HG02981 (cell line): ENCODE data around the gene IL1R2.
A peak's percentile ranks its signal among the peaks of the same experiment; 100 is the strongest.

Experiments used
- ATAC-seq: cut with Tn5 transposase; IDR thresholded peaks from one replicate; pipeline ENCODE4 v1.9.1; 2021; ENCODE audit warnings: mild to moderate bottlenecking, moderate library complexity; ENCODE audit not compliant: unreplicated experiment

The IL1R2 gene

GRCh38 chr2:102018823-102019445 lies 27.2 kb downstream of the IL1R2 start:
- ATAC-seq, result no peak

DNA sequence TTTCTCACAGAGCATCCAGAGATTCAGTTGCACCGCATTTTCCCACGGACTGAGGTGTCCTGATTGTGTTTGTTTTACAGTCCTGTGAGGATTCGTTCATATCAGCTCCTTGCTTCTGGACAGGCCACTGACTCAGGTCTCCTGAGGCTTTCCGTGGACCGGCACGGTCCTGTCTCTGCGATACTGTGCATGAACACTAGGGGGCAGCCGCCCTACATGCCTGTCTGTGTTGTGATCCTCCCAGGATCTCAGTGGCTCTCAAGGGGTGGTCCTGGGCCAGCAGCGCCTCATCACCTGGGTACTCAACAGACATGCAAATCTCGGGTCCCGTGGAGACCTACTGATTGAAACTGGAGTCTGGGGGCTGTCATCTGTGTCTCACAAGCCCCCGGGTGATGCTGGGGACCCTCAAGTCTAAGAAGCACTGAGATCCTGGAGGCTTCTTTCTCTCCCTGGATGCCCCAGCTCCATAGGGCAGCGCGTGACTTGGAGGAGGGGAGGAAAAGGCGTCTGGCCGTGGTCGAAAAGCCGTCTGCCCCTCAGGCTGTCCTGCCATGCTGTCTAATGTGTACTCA lies 28.9 kb downstream of the IL1R2 start:
- peak; percentile 41 for ATAC-seq

- no peak for ATAC-seq
These were observed 30.0 kb downstream of the IL1R2 start for GRCh38 chr2:102021779-102022178.

DNA sequence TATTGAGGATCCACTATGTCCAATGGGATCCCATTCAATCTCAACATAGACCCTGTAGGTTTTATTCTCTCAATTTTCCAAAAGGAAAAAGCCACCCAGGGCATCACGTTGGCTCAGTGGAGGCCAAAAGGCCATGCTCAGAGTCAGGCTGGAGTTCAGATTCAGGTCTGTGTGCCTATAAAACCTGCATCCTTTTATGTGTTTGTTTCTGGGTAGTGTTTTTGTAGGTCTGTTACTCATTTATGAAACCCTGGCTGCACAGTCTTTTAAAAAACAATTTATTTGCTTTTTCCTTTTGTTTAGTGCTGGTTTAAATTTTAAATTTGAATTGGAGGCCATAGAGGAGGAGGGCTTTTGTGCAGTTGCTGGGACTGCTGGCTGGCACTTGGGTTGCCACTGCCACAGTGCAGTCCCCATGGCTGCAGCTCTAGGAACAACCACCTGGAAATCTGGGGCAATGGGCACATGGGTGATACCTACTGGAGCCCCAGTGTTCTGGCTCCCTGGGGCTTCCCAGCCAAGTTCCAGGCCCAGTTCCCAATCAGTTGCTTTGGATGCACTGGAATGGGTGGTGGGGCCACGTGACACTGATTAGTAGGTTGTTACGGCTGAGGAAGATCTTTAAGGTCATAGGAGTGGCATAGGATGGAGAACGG lies 31.3 kb downstream of the IL1R2 start:
- no peak for ATAC-seq

GRCh38 chr2:102024410-102024809 lies 32.6 kb downstream of the IL1R2 start:
- no peak for ATAC-seq

GRCh38 chr2:102025016-102025501 lies 33.3 kb downstream of the IL1R2 start:
- ATAC-seq, result peak; percentile 77

DNA sequence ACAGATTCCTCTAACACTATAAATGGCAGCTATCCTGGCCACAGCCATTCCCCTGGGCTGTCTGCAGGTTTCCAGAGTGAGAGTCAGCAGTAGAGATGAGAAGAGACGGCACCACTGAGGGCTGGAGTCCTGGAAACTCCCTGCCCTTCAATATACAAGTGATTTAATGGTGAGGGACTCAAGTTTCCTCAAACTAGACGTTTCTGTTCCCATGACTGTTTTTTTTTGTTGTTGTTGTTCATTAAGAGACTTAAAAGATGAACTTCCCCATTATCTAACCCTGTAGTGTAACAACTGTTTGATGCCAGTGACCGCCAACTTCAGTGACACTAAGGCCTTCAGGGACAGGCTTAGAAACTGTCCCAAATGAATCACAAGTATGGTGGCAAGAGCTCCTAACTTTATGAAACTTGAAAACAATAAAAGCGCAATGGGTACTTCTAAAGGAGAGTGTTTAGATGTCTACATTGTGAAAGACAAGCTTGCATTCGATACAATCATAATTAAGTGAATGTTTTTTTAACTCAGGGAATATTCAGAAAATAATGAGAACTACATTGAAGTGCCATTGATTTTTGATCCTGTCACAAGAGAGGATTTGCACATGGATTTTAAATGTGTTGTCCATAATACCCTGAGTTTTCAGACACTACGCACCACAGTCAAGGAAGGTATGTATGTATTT lies 34.0 kb downstream of the IL1R2 start:
- peak; percentile 48 for ATAC-seq

GRCh38 chr2:102027036-102027980 lies 35.5 kb downstream of the IL1R2 start:
- no peak for ATAC-seq

GRCh38 chr2:102028470-102028869 lies 36.7 kb downstream of the IL1R2 start:
- no peak for ATAC-seq

GRCh38 chr2:102029405-102029804 lies 37.6 kb downstream of the IL1R2 start:
- no peak for ATAC-seq

- ATAC-seq, result no peak
These were observed 38.2 kb downstream of the IL1R2 start for GRCh38 chr2:102029952-102030351.

DNA sequence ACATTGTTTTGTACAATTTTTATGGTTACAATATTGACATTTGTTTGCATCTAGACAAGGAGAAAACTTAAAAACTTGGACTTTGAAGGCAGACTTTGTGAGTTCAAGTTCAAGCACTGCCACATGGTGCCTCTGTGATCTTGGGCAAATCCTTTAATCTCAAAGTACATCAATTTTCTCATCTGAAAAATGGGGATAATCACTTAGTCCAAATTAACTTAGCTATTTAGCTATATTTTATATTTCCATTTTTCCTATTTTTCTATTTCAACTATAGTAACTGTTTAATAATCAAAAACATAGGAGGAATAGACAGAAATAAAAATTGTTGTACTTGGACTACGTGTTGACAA lies 38.7 kb downstream of the IL1R2 start:
- no peak for ATAC-seq

DNA sequence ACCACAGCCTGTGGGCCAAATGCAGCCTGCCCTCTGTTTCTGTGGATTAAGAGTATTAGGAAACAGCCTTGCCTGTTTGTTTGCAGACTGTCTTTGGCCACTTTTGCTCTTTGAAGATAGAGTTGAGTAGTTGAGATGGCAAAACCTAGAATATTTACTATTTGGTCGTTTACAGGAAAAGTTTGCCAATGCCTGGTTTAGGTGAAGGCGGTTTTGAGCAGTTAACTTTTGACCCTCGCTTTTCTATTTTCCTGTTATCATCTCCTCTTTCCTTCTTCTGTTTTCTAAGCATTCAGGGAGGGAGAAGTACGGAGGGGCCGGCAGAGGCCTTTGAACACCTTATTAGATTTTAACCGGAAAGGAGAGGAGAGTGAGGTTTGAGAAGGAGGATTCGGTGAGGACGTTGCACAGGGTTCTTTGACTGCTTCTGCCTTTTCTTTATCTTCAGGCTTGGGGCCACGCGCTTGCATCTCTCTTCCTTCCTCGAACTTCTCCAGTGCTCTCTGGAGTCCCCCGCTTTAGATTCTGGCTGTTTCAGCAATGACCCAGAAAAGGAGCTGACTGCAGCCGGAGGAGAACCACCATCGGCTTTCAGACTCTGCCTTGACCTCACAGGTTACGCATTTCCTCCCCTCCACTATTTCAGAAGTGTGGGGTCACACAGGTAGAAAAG lies 39.2 kb downstream of the IL1R2 start:
- no peak for ATAC-seq

- no peak for ATAC-seq
These were observed 40.7 kb downstream of the IL1R2 start for GRCh38 chr2:102032368-102033030.

GRCh38 chr2:102033031-102033749 lies 41.4 kb downstream of the IL1R2 start:
- peak; percentile 86 for ATAC-seq

DNA sequence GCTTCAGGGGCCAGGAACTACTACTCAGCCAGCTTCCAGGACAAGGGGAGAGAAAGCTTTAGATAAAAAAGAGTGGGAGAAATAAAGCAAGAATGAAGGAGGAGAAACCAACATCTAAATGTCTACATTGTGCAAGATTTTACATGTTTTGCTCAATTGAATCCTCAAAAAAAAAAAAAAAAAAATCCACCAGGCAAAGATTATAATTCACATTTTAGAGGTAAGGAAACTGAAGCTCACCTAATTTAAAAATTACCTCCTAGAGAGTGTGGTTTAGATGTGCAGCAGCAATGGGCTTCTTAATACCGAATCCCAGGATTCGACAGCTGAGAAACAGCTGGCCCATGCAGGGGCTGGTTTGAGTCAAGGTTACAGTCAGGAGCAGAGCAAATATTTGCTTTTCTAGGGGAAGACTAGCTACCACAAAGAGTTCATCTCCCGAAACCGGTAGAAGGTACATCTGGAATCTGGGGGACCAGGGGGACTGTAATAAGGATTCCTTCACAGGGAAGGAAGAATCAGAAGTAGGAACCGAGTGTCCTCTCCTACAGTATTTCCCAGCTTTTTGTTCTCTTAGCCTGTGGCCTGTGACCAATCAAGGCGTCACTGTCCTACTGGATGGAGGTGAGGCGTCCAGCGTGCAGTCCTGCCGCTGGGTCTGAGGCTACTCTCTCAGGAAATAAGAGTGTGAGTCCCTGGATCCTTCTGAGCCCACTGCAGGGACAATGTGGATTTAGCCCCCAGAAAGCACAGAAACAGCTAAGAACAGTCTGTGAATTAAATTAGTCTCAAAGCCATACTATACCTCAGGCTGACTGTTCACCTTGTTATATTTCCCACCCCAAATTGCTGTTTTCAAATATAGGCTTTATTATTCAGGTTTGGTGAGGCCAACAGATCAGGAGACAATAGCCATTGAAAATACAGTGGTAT lies 42.3 kb downstream of the IL1R2 start:
- ATAC-seq, result no peak

GRCh38 chr2:102034683-102035548 lies 43.2 kb downstream of the IL1R2 start:
- ATAC-seq, result no peak
